HG02981 (cell line): ENCODE data around the gene KIF23.

Experiments
- ATAC-seq: cut with Tn5 transposase; IDR thresholded peaks from one replicate; pipeline ENCODE4 v1.9.1; 2021; ENCODE audit warnings: mild to moderate bottlenecking, moderate library complexity; ENCODE audit not compliant: unreplicated experiment

KIF23 gene

DNA sequence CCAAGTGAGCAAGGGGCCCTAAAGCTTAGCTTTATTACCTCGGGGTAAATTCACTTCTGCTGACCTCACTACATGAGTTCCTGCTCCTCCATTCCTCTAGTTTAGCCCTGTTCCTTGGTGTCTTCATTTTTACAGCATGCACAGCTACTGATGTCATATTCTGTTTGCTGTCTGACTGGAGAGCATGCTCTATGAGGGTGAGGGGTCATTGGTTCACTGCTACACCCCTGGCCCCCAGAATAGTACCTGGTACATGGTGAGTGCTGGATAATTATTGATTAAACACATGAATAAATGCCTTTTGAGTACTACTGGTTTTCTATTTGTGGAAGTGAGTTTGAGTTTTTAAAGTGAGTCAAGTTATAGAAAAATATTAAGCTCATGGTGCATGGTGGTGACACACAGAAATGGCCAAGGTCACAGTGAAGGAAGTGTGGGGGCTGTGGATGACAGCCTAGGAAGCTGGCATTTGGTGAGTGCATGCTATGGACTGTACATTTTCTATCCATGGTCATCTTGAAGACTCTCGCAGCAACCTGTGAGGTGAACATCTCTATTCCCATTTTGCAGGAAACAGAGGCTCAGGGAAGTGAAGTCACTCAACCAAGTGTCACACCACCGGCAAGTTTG, 72.4 kb downstream of the KIF23 start:
- ATAC-seq: no peak

DNA sequence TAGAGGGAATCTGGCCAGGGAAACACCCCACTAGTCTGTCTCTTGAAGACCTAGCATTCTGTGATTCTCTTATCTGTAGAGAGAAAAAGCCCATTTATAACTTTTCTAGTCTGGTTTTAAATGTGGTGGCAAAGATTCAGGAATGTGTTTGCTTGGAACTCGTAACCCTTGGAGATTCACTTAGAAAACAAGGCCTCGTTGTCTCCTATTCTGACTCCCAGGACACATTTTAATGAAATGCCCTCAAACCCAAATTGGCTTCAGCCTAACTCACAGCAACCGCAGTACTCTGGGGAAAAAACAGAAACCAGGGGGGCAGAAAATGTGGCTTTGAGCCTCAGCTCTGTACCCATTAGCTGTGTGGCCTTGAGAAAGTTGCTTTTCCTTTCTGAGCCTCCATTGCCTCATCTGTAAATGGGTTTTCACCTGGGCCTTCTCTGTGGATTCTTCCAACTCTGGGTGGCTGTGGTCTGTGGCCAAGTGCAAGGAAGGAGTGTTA, 75.0 kb downstream of the KIF23 start:
- no peak for ATAC-seq

DNA sequence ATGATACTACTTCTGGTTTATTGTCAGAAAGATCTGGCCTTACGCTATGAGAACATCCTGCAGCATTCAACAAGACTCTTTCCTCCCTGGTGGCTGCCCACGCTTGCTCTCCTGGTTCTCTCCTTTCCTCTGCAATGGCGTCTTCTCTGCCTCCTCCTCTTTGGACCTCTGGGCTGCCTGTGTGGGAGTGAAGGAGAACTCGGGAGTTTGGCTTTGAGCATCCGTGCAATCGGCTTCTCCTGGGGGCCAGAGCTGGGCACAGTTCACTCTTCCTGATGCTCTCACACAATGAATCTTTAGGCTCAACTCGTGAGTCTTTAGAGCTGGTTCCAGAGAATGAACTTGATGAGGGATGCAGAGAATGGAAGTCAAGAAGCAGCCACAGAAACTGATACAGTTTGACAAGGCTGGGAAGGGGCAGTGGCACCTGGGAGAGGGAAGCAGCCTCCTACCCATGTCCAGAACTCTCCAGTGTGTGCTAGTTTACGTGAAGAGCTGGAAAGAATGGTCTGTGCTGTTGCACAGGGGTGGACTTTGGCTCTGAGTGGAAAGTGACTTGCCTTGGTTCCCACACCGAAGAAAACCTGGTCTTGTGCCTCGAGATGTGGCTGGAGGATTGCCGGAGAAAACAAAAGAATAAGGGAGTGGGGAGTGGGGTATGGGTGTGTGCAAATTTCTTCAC, 76.3 kb downstream of the KIF23 start:
- no peak for ATAC-seq

- ATAC-seq: no peak
Observed at GRCh38 chr15:69491038-69491505, 76.9 kb downstream of the KIF23 start.

DNA sequence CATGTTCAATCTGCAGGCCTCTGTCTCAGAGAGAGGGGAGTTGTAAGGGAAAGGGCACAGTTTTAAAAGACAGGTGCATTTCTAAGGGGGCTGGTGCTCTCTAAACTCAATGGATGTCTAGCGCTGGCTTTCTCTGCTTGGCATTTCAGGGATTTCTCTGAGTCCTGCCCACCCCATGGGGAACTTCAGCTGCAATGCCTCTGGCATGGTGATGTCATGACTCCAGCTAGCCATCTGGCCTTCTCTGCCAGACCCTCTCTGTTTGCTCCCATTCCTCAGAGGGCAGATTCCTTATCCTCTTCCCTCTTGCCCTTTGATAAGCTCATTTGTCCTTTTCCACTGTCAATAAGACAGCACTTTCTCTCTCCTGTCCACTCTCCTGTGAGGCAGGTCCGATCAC, 79.3 kb downstream of the KIF23 start:
- no peak for ATAC-seq

DNA sequence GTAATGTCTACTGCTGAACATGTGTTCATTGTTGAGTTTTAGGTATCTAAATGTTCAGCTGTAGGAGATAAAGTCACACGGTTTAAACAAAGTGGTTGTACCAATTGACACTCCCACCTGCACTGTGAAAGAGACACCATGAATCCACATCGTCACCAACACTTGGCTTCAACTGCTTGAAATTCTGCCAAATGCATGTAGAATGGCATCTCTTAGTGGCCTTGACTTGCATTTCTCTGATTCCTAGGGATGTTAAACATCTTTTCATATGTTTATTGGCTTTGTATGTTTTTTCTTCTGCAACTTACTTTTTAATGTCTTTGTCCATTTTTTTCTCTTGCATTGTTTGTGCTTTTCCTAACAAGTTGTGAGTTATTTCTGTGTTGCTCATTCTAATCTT, 81.9 kb downstream of the KIF23 start:
- ATAC-seq: no peak

DNA sequence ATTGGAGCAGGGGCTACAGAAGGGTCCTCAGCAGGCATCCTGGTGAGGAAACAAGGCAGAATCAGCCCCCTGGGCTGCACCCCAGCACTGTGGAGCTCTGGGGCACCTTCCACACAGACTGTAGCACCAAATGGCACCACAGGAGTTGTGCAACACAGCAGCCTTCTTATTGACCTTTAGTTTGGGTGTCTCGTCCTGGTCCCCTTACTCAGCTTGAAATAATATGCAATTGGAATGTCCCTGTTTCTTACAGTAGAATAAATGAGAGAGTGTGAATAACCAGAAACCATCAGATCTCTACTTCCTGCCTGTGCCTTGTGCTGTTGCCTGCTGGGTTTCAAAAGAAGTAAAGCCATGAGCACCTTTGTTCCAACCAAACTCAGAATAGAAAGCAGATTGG, 82.9 kb downstream of the KIF23 start:
- no peak for ATAC-seq

DNA sequence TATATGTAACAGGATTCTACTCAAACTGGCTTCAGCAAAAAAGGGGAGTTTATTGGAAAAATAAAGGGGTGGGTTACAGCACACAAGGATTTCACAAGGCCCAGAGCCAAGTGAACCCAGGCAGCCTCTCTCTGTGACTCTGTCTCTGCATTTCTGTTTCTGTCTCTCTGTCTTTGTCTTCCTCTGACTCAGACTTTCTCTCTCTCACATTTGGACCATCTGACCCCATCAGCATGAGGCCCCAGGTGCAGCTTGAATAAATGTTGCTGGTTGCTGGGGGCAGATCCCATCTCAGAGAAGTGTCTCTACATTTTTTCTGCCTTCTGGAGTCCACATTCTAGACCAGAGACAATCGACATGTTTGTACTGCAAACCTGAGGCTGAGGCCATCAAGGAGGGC, 83.5 kb downstream of the KIF23 start:
- no peak for ATAC-seq
